ENCODE measurements around the gene P3H4. TPM values are rescaled to one million over a fixed set of nuclear protein-coding genes. Genes with fewer than 3 reads are reported as not detected.

P3H4 gene
- total and polyA plus RNA-seq, 7 donors: 3.0 to 12.3 (median 9.9) TPM

DNA sequence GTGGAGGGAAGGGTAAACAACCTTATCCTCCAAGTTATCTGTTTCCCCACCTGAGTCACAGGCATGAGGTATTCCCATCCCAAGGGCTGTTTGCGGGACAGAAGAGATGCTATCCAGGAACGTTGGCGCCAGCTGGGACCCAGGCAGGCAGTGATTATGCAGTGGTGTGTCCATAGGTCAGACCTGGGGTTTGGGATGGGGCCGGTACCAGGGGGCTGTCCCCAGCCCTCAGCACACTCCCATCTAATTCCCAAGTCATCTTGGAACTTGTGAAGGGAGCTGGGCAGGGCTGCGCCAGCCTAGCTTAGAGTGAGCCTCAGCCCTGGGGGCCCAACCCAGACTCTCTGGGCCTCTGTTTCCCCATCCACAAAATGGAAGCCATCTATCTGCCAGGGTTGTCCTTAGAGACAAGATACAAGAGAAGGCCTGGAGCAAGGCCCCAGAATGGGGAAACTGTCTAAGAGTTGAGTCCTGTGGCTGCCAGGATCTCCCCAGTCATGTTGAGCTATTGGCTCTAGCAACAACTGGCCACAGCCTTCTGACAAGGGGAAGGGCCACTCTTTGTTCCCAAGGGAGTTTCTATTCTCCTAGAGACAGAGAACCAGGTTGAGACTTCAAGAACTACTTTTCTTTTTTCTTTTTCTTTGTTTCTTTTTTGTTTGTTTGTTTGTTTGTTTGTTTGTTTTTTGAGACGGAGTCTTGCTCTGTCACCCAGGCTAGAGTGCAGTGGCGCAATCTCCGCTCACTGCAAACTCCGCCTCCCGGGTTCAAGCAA is 15.4 kb downstream of the P3H4 start:
- intact Hi-C loops (cut with DNase I): no loop called here
- WGBS, 2 donors: 82 to 90% methylated on average over 10 of the region's 10 CpGs

DNA sequence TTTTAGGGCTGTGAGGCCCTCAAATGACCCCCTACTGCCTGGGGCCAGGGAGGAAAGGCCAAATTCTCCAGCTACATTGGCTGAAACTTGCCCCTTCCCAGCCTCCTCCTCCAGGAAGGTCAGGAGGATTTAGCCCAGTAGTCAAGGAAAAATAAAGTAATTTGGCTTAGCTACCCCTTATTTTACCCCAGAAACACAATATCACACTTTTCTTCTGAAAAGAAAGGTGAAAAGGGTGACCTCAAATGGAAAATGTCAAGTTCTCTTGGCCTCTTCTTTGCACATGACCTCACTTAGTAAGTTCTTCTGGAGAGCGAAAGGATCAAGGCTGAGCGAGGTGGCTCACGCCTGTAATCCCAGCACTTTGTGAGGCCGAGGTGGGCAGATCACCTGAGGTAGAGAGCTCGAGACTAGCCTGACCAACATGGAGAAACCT is 17.2 kb downstream of the P3H4 start:
- Histone ChIP-seq H3K4me1 (peaks cover 0 to 18% (median 11%) of the 10 kb centered on the region in 4 donors), H3K4me3 (no peak overlapping the region), H3K27ac (no peak overlapping the region), H3K36me3 (no peaks in the 10 kb centered on the region), H3K9me3 (no peaks in the 10 kb centered on the region), H3K27me3 (no peaks in the 10 kb centered on the region)
- no peak for DNase-seq
- intact Hi-C loops (cut with DNase I): no loop called here
- WGBS, 2 donors: 84 to 91% methylated on average over 5 of the region's 5 CpGs
- TF ChIP-seq, protein P1, sequence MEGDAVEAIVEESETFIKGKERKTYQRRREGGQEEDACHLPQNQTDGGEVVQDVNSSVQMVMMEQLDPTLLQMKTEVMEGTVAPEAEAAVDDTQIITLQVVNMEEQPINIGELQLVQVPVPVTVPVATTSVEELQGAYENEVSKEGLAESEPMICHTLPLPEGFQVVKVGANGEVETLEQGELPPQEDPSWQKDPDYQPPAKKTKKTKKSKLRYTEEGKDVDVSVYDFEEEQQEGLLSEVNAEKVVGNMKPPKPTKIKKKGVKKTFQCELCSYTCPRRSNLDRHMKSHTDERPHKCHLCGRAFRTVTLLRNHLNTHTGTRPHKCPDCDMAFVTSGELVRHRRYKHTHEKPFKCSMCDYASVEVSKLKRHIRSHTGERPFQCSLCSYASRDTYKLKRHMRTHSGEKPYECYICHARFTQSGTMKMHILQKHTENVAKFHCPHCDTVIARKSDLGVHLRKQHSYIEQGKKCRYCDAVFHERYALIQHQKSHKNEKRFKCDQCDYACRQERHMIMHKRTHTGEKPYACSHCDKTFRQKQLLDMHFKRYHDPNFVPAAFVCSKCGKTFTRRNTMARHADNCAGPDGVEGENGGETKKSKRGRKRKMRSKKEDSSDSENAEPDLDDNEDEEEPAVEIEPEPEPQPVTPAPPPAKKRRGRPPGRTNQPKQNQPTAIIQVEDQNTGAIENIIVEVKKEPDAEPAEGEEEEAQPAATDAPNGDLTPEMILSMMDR (IDR thresholded peaks at IDR 0.05): no peak
- no peak for TF ChIP-seq EP300 (IDR thresholded peaks at IDR 0.05)
- no peak for TF ChIP-seq POLR2AphosphoS5 (IDR thresholded peaks at IDR 0.05)
- no peak for TF ChIP-seq POLR2A (IDR thresholded peaks at IDR 0.05)

More for the DNA sequence above, 15.4 kb downstream of the P3H4 start:
- H3K9me3 ChIP-seq: no peaks in the 10 kb centered on the region
- no peaks in the 10 kb centered on the region for H3K27me3 ChIP-seq
- H3K36me3 ChIP-seq: no peaks in the 10 kb centered on the region
- TF ChIP-seq, protein P1 (IDR thresholded peaks at IDR 0.05): no peak
- TF ChIP-seq POLR2A (IDR thresholded peaks at IDR 0.05): no peak
- TF ChIP-seq POLR2AphosphoS5 (IDR thresholded peaks at IDR 0.05): no peak
- TF ChIP-seq EP300 (IDR thresholded peaks at IDR 0.05): no peak
- no peak overlapping the region for H3K4me3 ChIP-seq
- no peak for DNase-seq
- no peak overlapping the region for H3K27ac ChIP-seq
- peaks cover 0 to 27% (median 18%) of the 10 kb centered on the region in 4 donors for H3K4me1 ChIP-seq

DNA sequence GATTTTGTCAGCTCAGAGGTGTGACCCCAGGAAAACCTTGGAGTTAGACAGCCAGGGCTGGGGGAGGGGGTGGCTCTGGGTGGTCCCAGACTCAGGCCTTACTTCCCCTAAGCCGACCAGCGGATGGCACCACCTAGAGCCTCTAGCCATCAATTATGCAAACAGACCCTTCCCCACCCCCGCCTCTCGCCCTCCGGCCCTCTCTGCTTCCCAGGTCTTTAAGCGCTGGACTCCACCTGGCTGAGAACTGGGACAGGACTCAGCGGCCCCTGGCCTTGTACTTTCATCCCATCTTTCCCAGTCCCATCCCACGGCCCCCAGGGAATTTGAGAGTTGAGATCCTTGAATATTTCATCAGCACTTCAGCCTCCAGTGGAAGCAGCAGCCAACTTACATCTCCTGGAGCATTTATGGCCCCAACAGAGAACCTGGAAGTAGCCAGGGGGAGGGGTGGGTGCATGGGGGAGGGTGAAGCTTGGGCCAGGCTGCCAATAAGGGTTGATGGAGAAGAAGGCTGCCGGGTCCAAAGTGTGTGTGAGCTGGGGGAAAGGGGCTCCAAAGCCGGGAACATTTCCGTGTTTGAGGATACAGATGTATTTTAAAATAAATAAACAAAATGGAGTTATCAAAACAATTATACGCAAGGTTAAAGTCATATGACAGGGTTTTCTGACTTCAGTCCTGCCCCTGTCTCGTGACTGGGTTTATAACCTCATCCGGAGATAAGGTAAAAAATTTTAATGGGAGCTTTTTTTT is 17.8 kb downstream of the P3H4 start:
- no peak for DNase-seq
- Histone ChIP-seq H3K36me3 (no peaks in the 10 kb centered on the region), H3K9me3 (no peaks in the 10 kb centered on the region), H3K4me1 (peaks cover 0 to 18% (median 11%) of the 10 kb centered on the region in 4 donors), H3K27me3 (no peaks in the 10 kb centered on the region), H3K4me3 (no peak overlapping the region), H3K27ac (peak overlapping the region in 3 of 4 donors; percentile 8 to 40 (median 22))
- no peak for TF ChIP-seq POLR2AphosphoS5 (IDR thresholded peaks at IDR 0.05)
- TF ChIP-seq POLR2A (IDR thresholded peaks at IDR 0.05): no peak
- no peak for TF ChIP-seq EP300 (IDR thresholded peaks at IDR 0.05)
- TF ChIP-seq, protein P1 (IDR thresholded peaks at IDR 0.05): no peak
- intact Hi-C loops (cut with DNase I): no loop called here
- WGBS, 2 donors: 18 to 62% methylated on average over 14 of the region's 14 CpGs

DNA sequence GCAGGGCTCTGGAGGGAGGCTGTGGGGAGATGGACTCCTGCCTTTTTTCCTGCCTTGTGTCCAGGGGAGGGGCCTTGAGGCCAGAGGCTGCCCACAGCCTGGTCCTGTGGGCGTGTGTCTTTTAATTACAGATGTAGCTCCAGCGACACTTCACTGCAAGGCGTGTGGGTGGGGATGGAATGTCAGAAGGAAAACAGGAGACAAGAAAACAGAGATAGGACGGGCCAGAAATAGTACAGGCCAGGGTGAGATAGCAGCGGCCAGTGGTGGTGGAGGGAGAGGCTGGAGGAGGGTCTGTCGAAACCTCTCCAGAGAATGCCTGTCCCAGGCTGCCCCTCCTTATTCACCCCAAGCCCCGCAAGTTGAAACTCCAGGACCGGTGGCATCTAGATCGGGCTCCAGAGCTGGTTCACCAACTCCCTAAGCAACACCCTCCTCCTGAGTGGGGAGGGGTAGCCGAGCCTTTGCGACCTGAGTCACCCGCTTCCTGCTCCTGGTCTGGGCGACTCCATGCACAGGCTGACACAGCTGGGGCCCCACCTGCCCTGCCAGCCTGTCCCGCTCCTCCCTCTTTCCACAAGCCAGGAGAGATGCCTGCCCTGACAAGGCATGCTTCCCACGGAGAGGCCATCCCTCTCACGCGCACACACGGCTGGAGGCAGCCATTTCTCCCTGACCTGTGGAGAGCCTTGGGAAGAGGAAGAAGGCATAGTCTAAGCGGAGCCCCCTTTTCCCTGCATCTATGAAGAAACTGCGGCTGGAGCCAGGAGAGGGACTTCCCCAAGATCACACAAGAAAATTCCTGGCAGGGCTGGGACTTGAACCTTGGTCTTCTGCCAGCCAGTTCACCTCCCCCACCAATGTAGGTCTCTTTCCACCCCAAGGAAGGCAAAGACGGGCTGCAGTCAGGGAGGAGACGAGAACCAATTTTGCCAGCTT is 18.6 kb downstream of the P3H4 start:
- no peak overlapping the region for H3K4me3 ChIP-seq
- no peak for DNase-seq

More for the DNA sequence above, 18.6 kb downstream of the P3H4 start:
- TF ChIP-seq EP300 (IDR thresholded peaks at IDR 0.05) (no peak), POLR2A (IDR thresholded peaks at IDR 0.05) (no peak), POLR2AphosphoS5 (IDR thresholded peaks at IDR 0.05) (no peak)
- TF ChIP-seq, protein P1 (IDR thresholded peaks at IDR 0.05): no peak
- H3K9me3 ChIP-seq: no peaks in the 10 kb centered on the region
- H3K27me3 ChIP-seq: no peaks in the 10 kb centered on the region
- no peaks in the 10 kb centered on the region for H3K36me3 ChIP-seq
- H3K4me1 ChIP-seq: peaks cover 0 to 18% (median 11%) of the 10 kb centered on the region in 4 donors
- peak overlapping the region; percentile 1 to 40 (median 15) for H3K27ac ChIP-seq
- 7 to 36% methylated on average over 22 of the region's 22 CpGs for WGBS, 2 donors
- intact Hi-C loops (cut with DNase I): no loop called here
